Dendritic cell treated with granulocyte-macrophage colony-stimulating factor and Interleukin-4, amounts not matched to agents 40 ng/mL and 50 ng/mL, for 4 days (primary cell): Measurements from ENCODE around the gene MYT1.
"Not testable (repeated sequence)": the region's sequence is repeated elsewhere in the genome, so short reads cannot be mapped to it uniquely, and the experiment has no call there.

Experiments
- H3K27ac Mint-ChIP-seq: one replicate; pipeline ENCODE4 v1.8.0; 2022; ENCODE audit warnings: mild to moderate bottlenecking, mixed read lengths
- H3K27me3 Mint-ChIP-seq: one replicate; pipeline ENCODE4 v1.8.0; 2022; ENCODE audit warnings: mild to moderate bottlenecking, mixed read lengths
- H3K36me3 Mint-ChIP-seq: one replicate; pipeline ENCODE4 v1.8.0; 2022; ENCODE audit warnings: low read depth, mixed read lengths
- H3K4me1 Mint-ChIP-seq: one replicate; pipeline ENCODE4 v1.8.0; 2022; ENCODE audit warnings: low read depth, mixed read lengths
- H3K4me3 Mint-ChIP-seq: one replicate; pipeline ENCODE4 v1.8.0; 2022; ENCODE audit warnings: mild to moderate bottlenecking, moderate library complexity, mixed read lengths
- H3K9me3 Mint-ChIP-seq: one replicate; pipeline ENCODE4 v1.8.0; 2022; ENCODE audit warnings: mixed read lengths
- intact Hi-C: fragments of 100-400 bp; cut with micrococcal nuclease; formaldehyde crosslinking; loops from one replicate; pipeline ENCODE4 v1.15.0; 2022

MYT1 gene

DNA sequence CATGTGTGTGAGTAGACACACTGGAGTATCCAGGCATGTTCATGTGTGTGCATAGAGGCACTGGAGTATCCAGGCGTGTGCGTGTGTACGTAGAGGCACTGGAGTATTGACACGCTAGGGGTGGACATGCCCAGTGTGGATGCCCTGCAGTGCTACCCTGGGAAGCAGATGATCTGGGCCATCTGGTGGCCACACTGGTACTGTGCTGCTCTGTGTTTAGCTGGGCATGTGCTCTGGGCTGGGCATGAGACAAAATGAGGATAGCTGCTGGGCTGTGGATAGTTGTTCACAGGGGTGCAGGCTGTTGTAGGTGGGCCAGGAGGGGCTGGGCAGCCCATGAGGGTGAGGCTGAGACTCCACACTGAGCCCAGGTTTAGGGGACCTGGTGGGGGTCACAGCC lies 32.8 kb upstream of the MYT1 start:
- Mint-ChIP-seq H3K4me1 (no peaks in the 10 kb centered on the region), H3K27me3 (peaks cover 25% of the 10 kb centered on the region), H3K27ac (no peak overlapping the region), H3K9me3 (no peaks in the 10 kb centered on the region), H3K36me3 (no peaks in the 10 kb centered on the region), H3K4me3 (no peak overlapping the region)
- intact Hi-C loops: no loop called here

DNA sequence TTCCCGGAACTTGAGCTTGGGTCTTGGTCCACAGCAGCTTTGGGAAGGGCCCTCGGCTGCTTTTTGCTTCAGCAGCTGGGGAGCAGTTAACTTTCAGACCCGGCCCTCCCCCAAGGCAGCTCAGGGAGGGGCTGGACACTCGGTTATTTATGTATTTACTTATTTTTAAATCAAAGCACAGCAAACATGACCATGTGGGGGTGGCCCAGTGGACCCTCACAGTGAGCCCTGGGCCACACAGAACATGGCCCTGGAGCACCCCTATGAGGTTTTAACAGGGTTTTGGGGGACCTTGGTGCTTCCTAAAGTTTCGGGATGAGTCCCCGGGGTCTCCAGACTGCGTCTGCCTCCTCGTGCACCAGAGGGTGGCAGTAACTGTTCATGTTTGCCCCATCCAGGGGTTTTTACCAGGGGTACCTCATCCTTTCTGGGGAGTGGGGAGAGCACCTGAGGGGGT lies 30.3 kb upstream of the MYT1 start:
- intact Hi-C loops: no loop called here
- Mint-ChIP-seq H3K4me1 (no peaks in the 10 kb centered on the region), H3K9me3 (no peaks in the 10 kb centered on the region), H3K27ac (no peak overlapping the region), H3K36me3 (no peaks in the 10 kb centered on the region), H3K27me3 (peaks cover 20% of the 10 kb centered on the region), H3K4me3 (no peak overlapping the region)

DNA sequence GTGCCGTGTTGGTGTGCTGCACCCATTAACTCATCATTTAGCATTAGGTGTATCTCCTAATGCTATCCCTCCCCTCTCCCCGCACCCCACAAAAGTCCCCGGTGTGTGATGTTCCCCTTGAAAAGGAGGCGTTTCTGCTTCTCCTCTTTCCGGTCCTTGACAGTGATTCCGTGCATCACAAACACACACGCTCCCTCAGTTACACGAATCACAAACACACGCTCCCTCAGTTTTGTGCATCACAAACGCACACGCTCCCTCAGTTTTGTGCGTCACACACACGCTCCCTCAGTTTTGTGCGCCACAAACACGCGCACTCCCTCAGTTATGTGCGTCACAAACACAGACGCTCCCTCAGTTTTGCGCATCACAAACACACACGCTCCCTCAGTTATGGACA lies 29.5 kb upstream of the MYT1 start:
- H3K4me3 Mint-ChIP-seq, intact Hi-C loops, H3K9me3 Mint-ChIP-seq, H3K4me1 Mint-ChIP-seq, H3K36me3 Mint-ChIP-seq, H3K27ac Mint-ChIP-seq: not testable (repeated sequence)
- peaks cover 14% of the 10 kb centered on the region for H3K27me3 Mint-ChIP-seq

- intact Hi-C loops: no loop called here
- no peak overlapping the region for H3K4me3 Mint-ChIP-seq
- H3K36me3 Mint-ChIP-seq: no peaks in the 10 kb centered on the region
- H3K27ac Mint-ChIP-seq: no peak overlapping the region
- peaks cover 4% of the 10 kb centered on the region for H3K27me3 Mint-ChIP-seq
- H3K4me1 Mint-ChIP-seq: no peaks in the 10 kb centered on the region
- no peaks in the 10 kb centered on the region for H3K9me3 Mint-ChIP-seq
Measured at GRCh38 chr20:64136004-64136710, 28.1 kb upstream of the MYT1 start.

DNA sequence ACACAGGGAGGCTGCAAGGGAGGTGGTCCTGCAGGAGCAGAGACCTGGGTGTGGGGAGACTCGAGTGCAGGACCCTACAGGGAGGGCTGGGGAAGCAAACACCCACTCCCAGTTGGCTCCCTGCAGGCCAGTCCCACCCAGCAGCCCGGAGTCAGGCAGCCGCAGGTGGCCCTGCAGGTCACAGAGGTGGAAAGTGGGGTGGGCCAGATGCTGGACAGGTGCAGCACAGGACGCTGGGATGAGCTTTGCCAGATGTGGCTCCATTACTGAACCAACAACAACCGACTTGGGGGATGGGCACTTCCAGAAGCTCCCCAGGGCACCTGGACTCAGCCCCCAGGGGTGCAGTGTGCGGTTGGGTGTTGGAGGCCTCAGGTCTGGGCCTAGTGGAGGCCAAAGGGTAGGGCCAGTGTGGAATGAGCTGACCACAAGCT lies 26.6 kb upstream of the MYT1 start:
- intact Hi-C loops: no loop called here
- peaks cover 7% of the 10 kb centered on the region for H3K27me3 Mint-ChIP-seq
- H3K36me3 Mint-ChIP-seq: no peaks in the 10 kb centered on the region
- no peak overlapping the region for H3K27ac Mint-ChIP-seq
- H3K4me1 Mint-ChIP-seq: no peaks in the 10 kb centered on the region
- no peaks in the 10 kb centered on the region for H3K9me3 Mint-ChIP-seq
- no peak overlapping the region for H3K4me3 Mint-ChIP-seq

DNA sequence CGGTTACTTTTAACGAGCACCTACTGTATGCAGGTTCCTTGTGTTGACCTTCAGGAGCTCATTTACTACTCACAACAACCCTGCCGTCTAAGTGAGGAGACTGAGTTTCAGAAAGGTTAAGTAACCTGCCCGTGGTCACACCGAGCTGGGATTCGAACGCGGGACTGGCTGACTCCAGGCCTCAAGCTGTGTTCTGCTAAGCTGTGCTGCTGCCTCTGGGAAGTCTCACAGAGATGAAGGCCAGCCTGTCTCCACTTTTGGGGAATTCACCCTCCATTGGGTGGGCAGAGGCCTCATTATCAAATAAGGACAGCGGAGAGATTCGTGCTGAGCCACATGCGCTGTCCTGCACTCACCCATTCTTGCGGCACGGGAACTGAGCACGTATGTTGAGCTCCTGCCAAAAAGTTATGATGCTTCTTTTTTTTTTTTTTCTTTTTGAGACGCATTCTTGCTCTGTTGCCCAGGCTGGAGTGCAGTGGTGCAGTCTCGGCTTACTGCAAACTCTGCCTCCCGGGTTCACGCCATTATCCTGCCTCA lies 25.9 kb upstream of the MYT1 start:
- Mint-ChIP-seq H3K27me3 (peaks cover 7% of the 10 kb centered on the region), H3K4me1 (no peaks in the 10 kb centered on the region), H3K4me3 (no peak overlapping the region), H3K27ac (no peak overlapping the region), H3K9me3 (no peaks in the 10 kb centered on the region), H3K36me3 (no peaks in the 10 kb centered on the region)
- intact Hi-C loops: no loop called here

GRCh38 chr20:64139199-64140060 lies 24.8 kb upstream of the MYT1 start:
- intact Hi-C loops: no loop called here
- Mint-ChIP-seq H3K4me3 (no peak overlapping the region), H3K4me1 (no peaks in the 10 kb centered on the region), H3K27ac (no peak overlapping the region), H3K27me3 (peaks cover 7% of the 10 kb centered on the region), H3K36me3 (no peaks in the 10 kb centered on the region), H3K9me3 (peaks cover 5% of the 10 kb centered on the region)

- intact Hi-C loops: no loop called here
- no peaks in the 10 kb centered on the region for H3K36me3 Mint-ChIP-seq
- H3K27me3 Mint-ChIP-seq: peaks cover 7% of the 10 kb centered on the region
- no peak overlapping the region for H3K4me3 Mint-ChIP-seq
- no peak overlapping the region for H3K27ac Mint-ChIP-seq
- H3K9me3 Mint-ChIP-seq: peaks cover 14% of the 10 kb centered on the region
- H3K4me1 Mint-ChIP-seq: no peaks in the 10 kb centered on the region
Measured at GRCh38 chr20:64140061-64140931, 24.0 kb upstream of the MYT1 start.

DNA sequence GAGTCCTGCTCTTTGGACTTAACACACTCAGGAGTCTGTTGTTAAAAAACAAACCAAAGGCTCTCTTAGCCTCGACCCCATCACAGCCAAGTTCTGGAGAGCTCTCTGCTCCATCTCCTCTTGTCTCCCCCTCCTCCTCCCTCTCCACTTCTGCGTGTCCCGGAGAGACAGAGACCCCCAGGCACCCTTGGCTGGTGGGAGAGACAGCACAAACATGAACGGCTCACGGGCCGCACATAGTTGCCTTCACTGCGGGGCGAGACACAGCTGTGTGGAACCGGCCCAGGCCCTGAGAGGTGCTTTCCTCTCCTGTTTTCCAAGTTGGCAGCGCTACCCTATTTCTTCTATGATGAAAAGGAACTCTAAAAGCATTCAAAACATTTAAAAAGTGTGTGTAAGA lies 23.3 kb upstream of the MYT1 start:
- intact Hi-C loops: no loop called here
- peaks cover 4% of the 10 kb centered on the region for H3K27me3 Mint-ChIP-seq

DNA sequence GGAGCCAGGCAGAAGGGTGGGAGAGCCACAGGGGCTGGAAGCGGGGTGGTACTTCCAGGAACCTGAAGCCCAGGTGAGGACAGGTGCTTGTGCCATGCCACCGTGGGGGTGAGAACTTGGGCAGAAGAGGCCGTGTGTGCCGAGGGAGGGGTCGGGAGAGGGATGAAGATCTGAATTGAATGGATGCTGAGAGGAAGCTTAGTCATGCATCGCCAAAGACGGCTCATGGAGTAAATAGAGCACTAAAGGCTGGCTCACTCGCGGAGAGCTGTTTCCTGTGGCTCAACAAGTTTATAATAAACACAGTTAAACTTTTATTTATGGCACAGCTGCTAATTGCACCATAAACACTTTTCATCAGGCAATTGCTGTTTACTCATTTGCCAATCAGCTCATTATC lies 21.7 kb upstream of the MYT1 start:
- intact Hi-C loops: no loop called here
- Mint-ChIP-seq H3K36me3 (no peaks in the 10 kb centered on the region), H3K27me3 (peaks cover 3% of the 10 kb centered on the region), H3K27ac (no peak overlapping the region), H3K9me3 (peaks cover 23% of the 10 kb centered on the region), H3K4me1 (no peaks in the 10 kb centered on the region), H3K4me3 (no peak overlapping the region)

More for the DNA sequence above, 23.3 kb upstream of the MYT1 start:
- H3K4me3 Mint-ChIP-seq: no peak overlapping the region
- no peaks in the 10 kb centered on the region for H3K36me3 Mint-ChIP-seq
- H3K4me1 Mint-ChIP-seq: no peaks in the 10 kb centered on the region
- no peak overlapping the region for H3K27ac Mint-ChIP-seq
- H3K9me3 Mint-ChIP-seq: peaks cover 21% of the 10 kb centered on the region

DNA sequence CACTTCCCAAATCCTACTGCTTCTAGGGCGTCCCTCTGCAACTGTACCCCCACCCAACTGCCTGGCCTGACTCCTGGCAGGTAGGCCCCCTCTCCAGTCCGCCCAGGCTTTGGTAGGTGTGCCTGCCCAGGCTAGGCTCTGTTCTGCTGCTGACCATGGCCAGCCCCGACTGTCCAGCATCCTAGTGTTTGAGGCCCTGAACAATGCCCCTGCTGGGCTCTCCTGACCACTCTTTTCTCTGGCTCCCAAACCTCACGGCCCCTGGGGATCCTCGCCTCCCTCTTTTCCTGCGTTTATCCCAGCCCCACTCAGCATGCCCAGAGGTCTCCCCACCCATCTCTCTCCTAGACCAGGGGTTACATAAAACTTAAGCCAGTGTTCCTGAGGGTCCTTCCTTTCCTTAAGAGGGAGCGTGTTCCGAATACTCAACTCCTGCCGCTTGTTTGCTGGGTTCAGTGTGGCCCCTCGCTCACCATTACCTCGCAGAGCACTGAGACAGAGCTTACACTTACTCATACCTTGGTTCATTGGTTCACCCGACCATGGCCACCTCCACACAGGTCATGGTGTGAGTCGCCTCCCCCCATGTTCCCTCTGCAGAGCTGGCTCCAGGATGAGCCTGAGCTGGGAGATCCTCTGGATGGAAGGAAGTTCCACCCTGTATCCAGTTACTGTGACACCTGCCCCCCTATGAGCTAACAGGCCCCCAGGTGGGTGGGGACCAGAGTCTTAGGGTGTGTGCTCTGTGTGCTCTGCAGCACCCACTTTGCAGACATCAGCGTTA lies 21.0 kb upstream of the MYT1 start:
- peaks cover 23% of the 10 kb centered on the region for H3K9me3 Mint-ChIP-seq
- H3K36me3 Mint-ChIP-seq: no peaks in the 10 kb centered on the region
- no peak overlapping the region for H3K4me3 Mint-ChIP-seq
- intact Hi-C loops: no loop called here
- H3K27me3 Mint-ChIP-seq: peaks cover 3% of the 10 kb centered on the region
- no peaks in the 10 kb centered on the region for H3K4me1 Mint-ChIP-seq
- no peak overlapping the region for H3K27ac Mint-ChIP-seq

DNA sequence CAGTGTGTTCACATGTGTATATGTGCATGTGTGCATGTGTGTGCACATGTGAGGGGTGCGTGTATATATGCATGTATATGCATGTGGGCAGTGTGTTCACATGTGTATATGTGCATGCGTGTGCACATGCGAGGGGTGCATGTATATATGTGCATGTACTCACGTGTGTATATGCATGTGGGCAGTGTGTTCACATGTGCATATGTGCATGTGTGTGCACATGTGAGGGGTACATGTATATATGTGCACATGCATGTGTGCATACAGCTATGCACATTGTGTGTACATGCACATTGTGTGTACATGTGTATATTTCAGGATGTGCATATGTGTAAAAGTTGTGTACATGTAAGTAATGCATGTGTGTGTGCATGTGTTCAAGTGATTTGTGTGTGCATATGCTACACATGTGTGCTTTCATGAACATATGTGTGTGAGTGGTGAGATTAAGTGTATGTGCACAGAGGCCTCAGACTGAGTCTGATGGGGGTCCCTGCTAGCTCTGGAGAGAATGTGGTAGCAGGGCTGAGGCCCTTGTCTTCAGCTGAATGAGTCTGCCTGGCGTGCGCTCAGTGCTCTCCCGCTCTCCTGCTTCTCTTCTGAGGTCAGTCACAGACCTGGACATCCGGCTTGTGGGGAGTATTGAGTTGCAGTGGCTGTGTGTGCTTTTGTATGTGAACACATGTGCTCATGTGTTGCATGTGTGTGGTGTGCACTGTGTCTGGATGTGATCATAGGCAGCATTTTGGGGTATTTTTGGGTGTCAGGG lies 19.9 kb upstream of the MYT1 start:
- Mint-ChIP-seq H3K27me3 (peaks cover 3% of the 10 kb centered on the region), H3K4me3 (no peak overlapping the region), H3K4me1 (no peaks in the 10 kb centered on the region), H3K27ac (no peak overlapping the region), H3K9me3 (peaks cover 23% of the 10 kb centered on the region), H3K36me3 (no peaks in the 10 kb centered on the region)
- intact Hi-C loops: no loop called here
